Calu3 (cell line): ENCODE measurements around the gene CCDC91. TPM values are rescaled to one million over a fixed set of nuclear protein-coding genes. Genes with fewer than 3 reads are reported as not detected.

Source experiments
- BruUV-seq: library from RNA; stranded (reverse); fragments of 400-500 nt; replicated peaks from 2 replicates; lab custom pipeline; 2021; lab: Mats Ljungman, UMichigan
- CTCF ChIA-PET: fragments of 300-600 bp; sonication (Branson Sonifier 250); formaldehyde crosslinking; loops from one replicate; lab custom pipeline; 2022; ENCODE audit warnings: antibody characterized with exemption; lab: Charles Lee
- DNase-seq: peaks from one replicate; pipeline ENCODE4 v3.0.0; 2022
- H3K27ac Mint-ChIP-seq: one replicate; pipeline ENCODE4 v1.8.0; 2022; ENCODE audit warnings: mixed read lengths; ENCODE audit not compliant: unreplicated experiment
- H3K27me3 Mint-ChIP-seq: one replicate; pipeline ENCODE4 v1.8.0; 2022; ENCODE audit warnings: mixed read lengths; ENCODE audit not compliant: unreplicated experiment
- H3K36me3 Mint-ChIP-seq: one replicate; pipeline ENCODE4 v1.8.0; 2022; ENCODE audit warnings: mild to moderate bottlenecking, moderate library complexity, mixed read lengths; ENCODE audit not compliant: insufficient read depth, unreplicated experiment
- H3K4me1 Mint-ChIP-seq: one replicate; pipeline ENCODE4 v1.8.0; 2022; ENCODE audit warnings: mild to moderate bottlenecking, low read depth, mixed read lengths; ENCODE audit not compliant: unreplicated experiment
- H3K4me3 Mint-ChIP-seq: one replicate; pipeline ENCODE4 v1.8.0; 2022; ENCODE audit warnings: mild to moderate bottlenecking, low read depth, moderate library complexity, mixed read lengths; ENCODE audit not compliant: unreplicated experiment
- H3K9me3 Mint-ChIP-seq: one replicate; pipeline ENCODE4 v1.8.0; 2022; ENCODE audit warnings: low read depth, mixed read lengths; ENCODE audit not compliant: unreplicated experiment
- intact Hi-C: fragments of 100-400 bp; cut with micrococcal nuclease; formaldehyde crosslinking; loops from one replicate; pipeline ENCODE4 v1.10.0; 2022; ENCODE audit not compliant: unreplicated experiment
- total RNA-seq: library from RNA; stranded (reverse); gene quantifications from 2 replicates; pipeline ENCODE4 v1.2.3, GENCODE V29; 2022
- TF ChIP-seq, protein P1 (sequence below): fragments of 200-600 bp; IDR thresholded peaks from one replicate; pipeline ENCODE4 v1.8.0; 2022; ENCODE audit warnings: antibody characterized with exemption; ENCODE audit not compliant: unreplicated experiment

Gene CCDC91
- total RNA-seq, 1 experiment from 2014 or later = 25.6 TPM

DNA sequence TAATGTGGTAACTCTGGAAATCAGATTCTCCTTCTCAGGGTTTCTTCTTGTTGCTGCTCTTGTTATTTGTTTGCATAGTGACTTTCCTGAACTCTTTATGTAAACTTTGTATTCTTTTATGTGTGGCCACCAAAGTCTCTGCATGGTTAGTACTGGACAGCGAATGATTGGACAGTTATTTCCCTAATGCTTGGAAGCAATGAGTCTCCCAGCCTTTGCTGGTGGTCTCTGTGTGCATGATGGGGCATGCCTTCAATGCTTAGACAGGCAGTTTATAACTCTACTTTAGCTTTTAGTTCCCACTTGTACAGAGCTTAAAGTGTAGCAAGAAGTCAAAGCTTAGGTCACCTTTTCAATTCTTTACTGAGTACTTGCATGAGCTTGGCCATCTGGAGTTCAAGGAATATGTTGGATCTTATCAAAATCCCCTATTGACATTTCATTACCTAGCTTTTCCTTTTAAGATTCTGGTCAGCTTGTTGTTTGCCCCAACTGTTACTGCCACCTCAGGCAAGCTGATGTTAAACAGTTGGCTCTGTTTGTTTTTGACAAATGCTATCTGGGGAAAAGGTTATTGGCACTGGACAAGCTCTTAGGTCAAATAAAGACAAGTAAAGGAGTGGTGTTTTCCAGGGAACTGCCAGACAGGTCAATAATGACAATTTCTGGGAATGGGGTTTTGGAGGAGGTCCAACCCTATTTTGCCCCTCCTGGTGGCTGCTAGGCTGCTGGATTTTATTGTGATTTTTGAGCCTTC, 12.3 kb downstream of the CCDC91 start:
- H3K4me1 Mint-ChIP-seq = no peaks in the 10 kb centered on the region
- intact Hi-C loops = no loop called here
- TF ChIP-seq, protein P1, sequence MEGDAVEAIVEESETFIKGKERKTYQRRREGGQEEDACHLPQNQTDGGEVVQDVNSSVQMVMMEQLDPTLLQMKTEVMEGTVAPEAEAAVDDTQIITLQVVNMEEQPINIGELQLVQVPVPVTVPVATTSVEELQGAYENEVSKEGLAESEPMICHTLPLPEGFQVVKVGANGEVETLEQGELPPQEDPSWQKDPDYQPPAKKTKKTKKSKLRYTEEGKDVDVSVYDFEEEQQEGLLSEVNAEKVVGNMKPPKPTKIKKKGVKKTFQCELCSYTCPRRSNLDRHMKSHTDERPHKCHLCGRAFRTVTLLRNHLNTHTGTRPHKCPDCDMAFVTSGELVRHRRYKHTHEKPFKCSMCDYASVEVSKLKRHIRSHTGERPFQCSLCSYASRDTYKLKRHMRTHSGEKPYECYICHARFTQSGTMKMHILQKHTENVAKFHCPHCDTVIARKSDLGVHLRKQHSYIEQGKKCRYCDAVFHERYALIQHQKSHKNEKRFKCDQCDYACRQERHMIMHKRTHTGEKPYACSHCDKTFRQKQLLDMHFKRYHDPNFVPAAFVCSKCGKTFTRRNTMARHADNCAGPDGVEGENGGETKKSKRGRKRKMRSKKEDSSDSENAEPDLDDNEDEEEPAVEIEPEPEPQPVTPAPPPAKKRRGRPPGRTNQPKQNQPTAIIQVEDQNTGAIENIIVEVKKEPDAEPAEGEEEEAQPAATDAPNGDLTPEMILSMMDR = no peak

DNA sequence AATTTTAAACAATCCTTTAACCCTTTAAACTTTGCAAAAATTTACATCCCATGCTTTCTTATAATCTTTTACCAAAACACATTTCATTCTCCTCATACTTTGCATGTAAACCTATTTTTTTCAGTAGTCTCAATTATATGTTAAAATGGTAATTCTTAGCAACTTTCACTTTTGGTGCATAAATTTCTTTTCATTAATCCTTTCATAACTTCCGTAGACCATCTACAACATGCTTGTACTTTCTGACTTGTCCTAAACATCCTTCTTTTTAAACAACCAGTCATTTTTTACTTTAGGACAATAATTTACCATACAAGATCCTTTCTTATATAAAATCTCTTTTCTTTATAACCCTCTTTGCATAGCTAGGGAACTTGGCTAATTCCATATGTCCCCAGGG, 19.5 kb downstream of the CCDC91 start:
- no peaks in the 10 kb centered on the region for H3K36me3 Mint-ChIP-seq
- DNase-seq = no peak
- no peak overlapping the region for H3K4me3 Mint-ChIP-seq
- H3K9me3 Mint-ChIP-seq = peaks cover 5% of the 10 kb centered on the region
- H3K4me1 Mint-ChIP-seq = no peaks in the 10 kb centered on the region
- intact Hi-C loops = no loop called here
- BruUV-seq = no TSS peak
- H3K27me3 Mint-ChIP-seq = no peaks in the 10 kb centered on the region
- H3K27ac Mint-ChIP-seq = no peak overlapping the region
- TF ChIP-seq, protein P1 = no peak
- CTCF ChIA-PET = no interaction called here

More for the DNA sequence above, 12.3 kb downstream of the CCDC91 start:
- DNase-seq = no peak
- Mint-ChIP-seq H3K4me3 (no peak overlapping the region), H3K36me3 (peaks cover 6% of the 10 kb centered on the region), H3K27me3 (no peaks in the 10 kb centered on the region), H3K27ac (no peak overlapping the region), H3K9me3 (peaks cover 2% of the 10 kb centered on the region)
- CTCF ChIA-PET = interaction anchor here (0.5 kb wide), 1 partner anchor 192 kb away, joined by 4 read pairs; no protein-coding TSS in a partner anchor
- BruUV-seq = no TSS peak

DNA sequence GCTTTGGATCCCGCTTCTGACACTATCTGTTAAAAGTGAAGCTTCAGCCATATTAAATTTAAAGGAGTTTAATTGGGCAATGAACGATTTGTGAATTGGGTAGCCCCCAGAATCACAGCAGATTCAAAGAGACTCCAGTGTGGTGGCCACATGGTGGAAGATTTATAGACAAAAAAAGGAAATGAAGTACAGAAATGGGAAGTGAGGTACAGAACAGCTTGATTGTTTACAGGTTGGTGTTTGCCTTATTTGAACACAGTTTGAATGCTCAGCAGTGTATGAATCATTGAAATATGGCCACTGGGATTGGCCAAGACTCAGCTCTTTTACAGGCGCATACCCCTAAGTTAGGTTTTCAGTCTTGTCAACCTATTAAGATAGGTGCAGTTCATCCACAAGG, 21.9 kb downstream of the CCDC91 start:
- intact Hi-C loops = no loop called here
- H3K9me3 Mint-ChIP-seq = peaks cover 3% of the 10 kb centered on the region
- DNase-seq = no peak
- H3K4me1 Mint-ChIP-seq = no peaks in the 10 kb centered on the region
- no peak overlapping the region for H3K4me3 Mint-ChIP-seq
- TF ChIP-seq, protein P1 = no peak
- no peaks in the 10 kb centered on the region for H3K36me3 Mint-ChIP-seq
- H3K27ac Mint-ChIP-seq = no peak overlapping the region
- CTCF ChIA-PET = interaction anchor here (0.5 kb wide), 1 partner anchor 32 kb away, joined by 4 read pairs; no protein-coding TSS in a partner anchor
- BruUV-seq = no TSS peak
- H3K27me3 Mint-ChIP-seq = no peaks in the 10 kb centered on the region

DNA sequence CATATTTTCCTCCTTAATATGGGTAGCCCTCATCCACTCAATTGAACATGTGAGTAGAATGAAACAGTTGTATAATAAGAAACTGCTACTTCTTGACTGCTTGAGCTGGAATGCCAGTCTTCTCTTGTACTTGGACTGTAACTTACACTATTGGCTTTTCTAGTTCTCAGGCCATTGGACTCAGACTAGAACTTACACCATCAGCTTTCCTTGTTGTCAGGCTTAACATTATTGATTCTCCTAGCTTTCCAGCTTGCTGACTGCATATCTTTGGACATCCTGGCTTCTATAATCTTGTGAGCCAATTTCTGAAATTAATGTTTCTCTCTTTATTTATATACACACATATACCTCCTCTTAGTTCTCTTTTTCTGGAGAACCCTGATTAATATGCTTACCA, 24.8 kb downstream of the CCDC91 start:
- Mint-ChIP-seq H3K27me3 (no peaks in the 10 kb centered on the region), H3K27ac (no peak overlapping the region), H3K36me3 (no peaks in the 10 kb centered on the region), H3K4me1 (no peaks in the 10 kb centered on the region), H3K9me3 (peaks cover 5% of the 10 kb centered on the region), H3K4me3 (no peak overlapping the region)
- BruUV-seq = no TSS peak
- CTCF ChIA-PET = no interaction called here
- no peak for DNase-seq
- intact Hi-C loops = no loop called here
- TF ChIP-seq, protein P1 = no peak
